Measurements from ENCODE around the gene HAAO.

DNA sequence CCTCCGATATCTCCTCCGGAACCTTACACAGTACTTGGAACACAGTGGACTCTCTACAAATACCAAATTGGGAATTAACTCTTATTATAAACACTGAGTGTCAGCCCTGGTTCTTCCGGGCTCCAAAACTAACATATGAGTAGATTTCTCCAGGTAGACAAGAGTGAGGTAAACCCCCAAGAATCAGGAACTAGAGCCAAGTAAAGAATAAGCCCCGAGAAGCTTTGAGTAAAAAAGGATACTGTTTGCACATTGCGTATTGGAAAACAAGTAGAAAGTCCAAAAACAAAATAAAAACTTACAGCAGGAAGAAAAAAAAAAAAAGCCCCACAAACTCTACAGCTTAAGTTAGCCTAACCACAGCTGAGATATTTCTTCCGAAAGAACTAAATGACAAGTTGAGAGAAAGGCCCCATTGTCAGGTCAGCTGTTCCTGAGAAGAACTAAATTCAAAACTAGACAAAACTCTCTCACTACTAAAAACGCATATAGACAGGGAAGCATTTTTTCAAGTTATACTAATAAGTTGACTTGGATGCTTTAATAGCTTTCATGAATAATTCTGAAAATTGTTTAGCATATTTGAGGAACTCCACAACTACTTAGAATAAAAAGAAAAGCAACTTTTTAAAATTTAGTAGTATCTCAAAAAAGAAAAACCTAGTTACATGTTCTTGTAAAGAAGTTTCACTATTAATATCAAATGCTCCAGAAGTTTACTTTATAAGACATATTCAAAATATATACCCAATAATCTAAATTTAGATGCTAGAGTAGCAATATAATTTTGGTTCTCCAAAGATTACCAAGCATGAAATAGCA, 4.3 kb upstream of the HAAO start:
- TF ChIP-seq, protein P1, sequence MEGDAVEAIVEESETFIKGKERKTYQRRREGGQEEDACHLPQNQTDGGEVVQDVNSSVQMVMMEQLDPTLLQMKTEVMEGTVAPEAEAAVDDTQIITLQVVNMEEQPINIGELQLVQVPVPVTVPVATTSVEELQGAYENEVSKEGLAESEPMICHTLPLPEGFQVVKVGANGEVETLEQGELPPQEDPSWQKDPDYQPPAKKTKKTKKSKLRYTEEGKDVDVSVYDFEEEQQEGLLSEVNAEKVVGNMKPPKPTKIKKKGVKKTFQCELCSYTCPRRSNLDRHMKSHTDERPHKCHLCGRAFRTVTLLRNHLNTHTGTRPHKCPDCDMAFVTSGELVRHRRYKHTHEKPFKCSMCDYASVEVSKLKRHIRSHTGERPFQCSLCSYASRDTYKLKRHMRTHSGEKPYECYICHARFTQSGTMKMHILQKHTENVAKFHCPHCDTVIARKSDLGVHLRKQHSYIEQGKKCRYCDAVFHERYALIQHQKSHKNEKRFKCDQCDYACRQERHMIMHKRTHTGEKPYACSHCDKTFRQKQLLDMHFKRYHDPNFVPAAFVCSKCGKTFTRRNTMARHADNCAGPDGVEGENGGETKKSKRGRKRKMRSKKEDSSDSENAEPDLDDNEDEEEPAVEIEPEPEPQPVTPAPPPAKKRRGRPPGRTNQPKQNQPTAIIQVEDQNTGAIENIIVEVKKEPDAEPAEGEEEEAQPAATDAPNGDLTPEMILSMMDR (IDR thresholded peaks at IDR 0.05; ENCODE audit: low read depth, low read length) = no peak
- no peak for TF ChIP-seq EZH2phosphoT487 (IDR thresholded peaks at IDR 0.05; ENCODE audit: low read depth)
